H9 (cell line): ENCODE results near the gene JMJD1C. TPM values are rescaled to one million over a fixed set of nuclear protein-coding genes. Genes with fewer than 3 reads are reported as not detected.

ENCODE experiments used
- DNase-seq: peaks from one replicate; pipeline ENCODE4 v3.0.0-alpha.2; 2017
- H2AFZ ChIP-seq: one replicate; pipeline ENCODE4 v1.6.1; 2013; ENCODE audit warnings: mild to moderate bottlenecking, low read length, control low read depth, moderate library complexity
- H2AK5ac ChIP-seq: 2 replicates; pipeline ENCODE4 v1.6.1; 2013; ENCODE audit warnings: low read length, control low read depth, mixed read lengths; ENCODE audit not compliant: insufficient read length
- H2BK120ac ChIP-seq: one replicate; pipeline ENCODE4 v1.6.1; 2013; ENCODE audit warnings: low read depth, mild to moderate bottlenecking, low read length, control low read depth, inconsistent platforms; ENCODE audit not compliant: poor library complexity, severe bottlenecking
- H2BK12ac ChIP-seq: 2 replicates; pipeline ENCODE4 v1.6.1; 2013; ENCODE audit warnings: low read length, control low read depth, mixed read lengths, low read depth; ENCODE audit not compliant: insufficient read length
- H2BK15ac ChIP-seq: 2 replicates; pipeline ENCODE4 v1.6.1; 2013; ENCODE audit warnings: low read depth, low read length, control low read depth
- H2BK20ac ChIP-seq: one replicate; pipeline ENCODE4 v1.6.1; 2013; ENCODE audit warnings: low read depth, mild to moderate bottlenecking, low read length, control low read depth, inconsistent platforms; ENCODE audit not compliant: poor library complexity, severe bottlenecking
- H2BK5ac ChIP-seq: 2 replicates; pipeline ENCODE4 v1.6.1; 2013; ENCODE audit warnings: low read length, control low read depth, mixed read lengths; ENCODE audit not compliant: insufficient read length
- H3K14ac ChIP-seq: 2 replicates; pipeline ENCODE4 v1.6.1; 2013; ENCODE audit warnings: low read length, control low read depth; ENCODE audit not compliant: insufficient read depth
- H3K18ac ChIP-seq: 2 replicates; pipeline ENCODE4 v1.6.1; 2013; ENCODE audit warnings: low read depth, mild to moderate bottlenecking, mixed read lengths, low read length, control low read depth; ENCODE audit not compliant: insufficient read length
- H3K23ac ChIP-seq: 2 replicates; pipeline ENCODE4 v1.6.1; 2013; ENCODE audit warnings: low read length, control low read depth, mixed read lengths, low read depth; ENCODE audit not compliant: insufficient read length
- H3K23me2 ChIP-seq: 2 replicates; pipeline ENCODE4 v1.6.1; 2013; ENCODE audit warnings: low read depth, mild to moderate bottlenecking, mixed read lengths, low read length, control low read depth; ENCODE audit not compliant: insufficient read length, poor library complexity, severe bottlenecking
- H3K27ac ChIP-seq: 2 replicates; pipeline ENCODE4 v1.5.1; 2013; ENCODE audit warnings: low read length, control low read depth, mixed read lengths, low read depth; ENCODE audit not compliant: insufficient read length
- H3K27me3 ChIP-seq: 2 replicates; pipeline ENCODE4 v1.6.1; 2013; ENCODE audit warnings: low read length, control low read depth, inconsistent platforms; ENCODE audit not compliant: insufficient read depth
- H3K4ac ChIP-seq: 2 replicates; pipeline ENCODE4 v1.6.1; 2013; ENCODE audit warnings: low read depth, mild to moderate bottlenecking, control low read depth, inconsistent platforms, low read length, moderate library complexity
- H3K4me1 ChIP-seq: 2 replicates; pipeline ENCODE4 v1.6.1; 2013; ENCODE audit warnings: low read length, control low read depth, inconsistent platforms; ENCODE audit not compliant: insufficient read depth
- H3K4me2 ChIP-seq: 2 replicates; pipeline ENCODE4 v1.6.1; 2013; ENCODE audit warnings: low read length, control low read depth, mixed read lengths; ENCODE audit not compliant: insufficient read length, insufficient read depth
- H3K56ac ChIP-seq: 2 replicates; pipeline ENCODE4 v1.6.1; 2013; ENCODE audit warnings: low read depth, mild to moderate bottlenecking, mixed read lengths, low read length, control low read depth; ENCODE audit not compliant: insufficient read length
- H3K79me1 ChIP-seq: 2 replicates; pipeline ENCODE4 v1.6.1; 2013; ENCODE audit warnings: low read depth, mild to moderate bottlenecking, moderate library complexity, low read length, control low read depth, inconsistent platforms; ENCODE audit not compliant: insufficient read depth, poor library complexity, severe bottlenecking
- H3K79me2 ChIP-seq: 2 replicates; pipeline ENCODE4 v1.6.1; 2013; ENCODE audit warnings: low read length, control low read depth, inconsistent platforms; ENCODE audit not compliant: insufficient read depth
- H3K9ac ChIP-seq: 2 replicates; pipeline ENCODE4 v1.6.1; 2013; ENCODE audit warnings: low read length, control low read depth, mixed read lengths; ENCODE audit not compliant: insufficient read length; ENCODE audit errors: extremely low read depth
- H3K9me3 ChIP-seq: one replicate; pipeline ENCODE4 v1.6.1; 2013; ENCODE audit warnings: low read depth, low read length, inconsistent platforms; ENCODE audit not compliant: control insufficient read depth
- H3T11ph ChIP-seq: one replicate; pipeline ENCODE4 v1.6.1; 2013; ENCODE audit warnings: mild to moderate bottlenecking, low read length, control low read depth, inconsistent platforms
- H4K20me1 ChIP-seq: one replicate; pipeline ENCODE4 v1.6.1; 2013; ENCODE audit not compliant: control insufficient read depth, insufficient read length, insufficient read depth
- H4K5ac ChIP-seq: 2 replicates; pipeline ENCODE4 v1.6.1; 2013; ENCODE audit warnings: low read depth, mild to moderate bottlenecking, mixed read lengths, low read length, control low read depth; ENCODE audit not compliant: insufficient read length
- H4K8ac ChIP-seq: replicated peaks from 2 replicates; pipeline ENCODE4 v1.6.1; 2013; ENCODE audit warnings: low read length, control low read depth, mixed read lengths, low read depth; ENCODE audit not compliant: insufficient read length
- H4K91ac ChIP-seq: 2 replicates; pipeline ENCODE4 v1.6.1; 2013; ENCODE audit warnings: low read depth, mild to moderate bottlenecking, moderate library complexity, mixed read lengths, low read length, control low read depth; ENCODE audit not compliant: insufficient read length
- H3K27ac Mint-ChIP-seq, 3 experiments: 2 replicates in 2 of 3; 3 replicates in 1 of 3; pipeline ENCODE4 v1.8.0; 2020 to 2021; ENCODE audit warnings: mixed read lengths in 3 of 3, mild to moderate bottlenecking in 1 of 3, moderate library complexity in 1 of 3
- H3K27me3 Mint-ChIP-seq: 2 replicates; pipeline ENCODE4 v1.8.0; 2021; ENCODE audit warnings: low read depth, mild to moderate bottlenecking, moderate library complexity, mixed read lengths
- H3K36me3 Mint-ChIP-seq, 3 experiments: 2 replicates in 2 of 3; 3 replicates in 1 of 3; pipeline ENCODE4 v1.8.0; 2020 to 2021; ENCODE audit warnings: low read depth in 3 of 3, mixed read lengths in 3 of 3; ENCODE audit not compliant: insufficient read depth in 1 of 3
- H3K4me1 Mint-ChIP-seq, 2 experiments: 2 replicates each; pipeline ENCODE4 v1.8.0; 2020; ENCODE audit warnings: mixed read lengths in 2 of 2
- H3K4me3 Mint-ChIP-seq, 2 experiments: 2 replicates in 1 of 2; 3 replicates in 1 of 2; pipeline ENCODE4 v1.8.0; 2020 to 2021; ENCODE audit warnings: mild to moderate bottlenecking in 2 of 2, mixed read lengths in 2 of 2, moderate library complexity in 1 of 2
- H3K9me3 Mint-ChIP-seq, 2 experiments: 2 replicates in 1 of 2; 3 replicates in 1 of 2; pipeline ENCODE4 v1.8.0; 2020; ENCODE audit warnings: mild to moderate bottlenecking in 2 of 2, mixed read lengths in 2 of 2, moderate library complexity in 1 of 2
- CTCF ChIP-seq: fragments of 200-600 bp; sonication (generic); conservative IDR thresholded peaks from 3 replicates; pipeline ENCODE4 v1.8.0; 2021; ENCODE audit warnings: antibody characterized with exemption, mild to moderate bottlenecking
- microRNA-seq: library from miRNA; unstranded; fragments of <30 nt; microRNA quantifications from one replicate; pipeline ENCODE4, GENCODE V29; 2020; ENCODE audit warnings: borderline microRNAs expressed
- total RNA-seq: library from RNA; stranded (reverse); gene quantifications from 2 replicates; pipeline ENCODE4 v1.2.1, GENCODE V29; 2021

JMJD1C gene
- total RNA-seq, 1 experiment from 2014 or later = 200 TPM

GRCh38 chr10:63119041-63119440, 346.7 kb downstream of the JMJD1C start:
- Histone ChIP-seq H3K9me3 (no peaks in the 10 kb centered on the region), H2BK5ac (no peak overlapping the region), H2BK120ac (no peak overlapping the region), H4K20me1 (no peaks in the 10 kb centered on the region), H2BK12ac (no peak overlapping the region), H4K91ac (no peak overlapping the region), H4K5ac (no peak overlapping the region), H2BK15ac (no peak overlapping the region), H3K18ac (no peak overlapping the region), H3K79me1 (no peaks in the 10 kb centered on the region), H3K27ac (no peak overlapping the region), H3K4me2 (no peak overlapping the region), H3K79me2 (no peaks in the 10 kb centered on the region), H3K9ac (no peak overlapping the region), H3K14ac (no peak overlapping the region), H3K23me2 (no peaks in the 10 kb centered on the region), H4K8ac (no peak overlapping the region), H3K23ac (no peak overlapping the region), H2AFZ (no peak overlapping the region), H2AK5ac (no peak overlapping the region), H3K4me1 (no peaks in the 10 kb centered on the region), H3K56ac (no peak overlapping the region), H3K27me3 (no peaks in the 10 kb centered on the region), H3T11ph (no peak overlapping the region), H2BK20ac (no peak overlapping the region), H3K4ac (no peak overlapping the region)
- H3K4me1 Mint-ChIP-seq = peaks cover 3% of the 10 kb centered on the region in 2 experiments; a peak in 2 of 4 replicates
- H3K9me3 Mint-ChIP-seq = peaks cover 10 to 14% of the 10 kb centered on the region in 2 experiments; a peak in 4 of 5 replicates
- peaks cover 0 to 13% (median 3%) of the 10 kb centered on the region in 3 experiments; a peak in 5 of 7 replicates for H3K36me3 Mint-ChIP-seq
- H3K4me3 Mint-ChIP-seq = no peak overlapping the region
- no peak for TF ChIP-seq CTCF
- H3K27ac Mint-ChIP-seq = no peak overlapping the region
- no peaks in the 10 kb centered on the region for H3K27me3 Mint-ChIP-seq
- no peak for DNase-seq

Small RNAs within 50 kb of the gene (microRNA-seq; reads per million reads assigned to microRNA genes)
- 88.2 reads per million, percentile 72 among the genes with 10 or more reads in this experiment for gene MIR1296

Other genes starting within 250 kb of the JMJD1C start
- 21.4 and 23.8 TPM in 2 replicates for gene REEP3, start 55.4 kb upstream of the JMJD1C start, total RNA-seq